Raji (cell line): ENCODE measurements around the gene CAPG.

Source experiments
- POLR2A ChIP-seq: IDR thresholded peaks from 2 replicates; pipeline ENCODE4 v1.6.1; 2011; ENCODE audit warnings: low read depth, low read length, control low read depth; ENCODE audit not compliant: insufficient read depth

CAPG gene, protein sequence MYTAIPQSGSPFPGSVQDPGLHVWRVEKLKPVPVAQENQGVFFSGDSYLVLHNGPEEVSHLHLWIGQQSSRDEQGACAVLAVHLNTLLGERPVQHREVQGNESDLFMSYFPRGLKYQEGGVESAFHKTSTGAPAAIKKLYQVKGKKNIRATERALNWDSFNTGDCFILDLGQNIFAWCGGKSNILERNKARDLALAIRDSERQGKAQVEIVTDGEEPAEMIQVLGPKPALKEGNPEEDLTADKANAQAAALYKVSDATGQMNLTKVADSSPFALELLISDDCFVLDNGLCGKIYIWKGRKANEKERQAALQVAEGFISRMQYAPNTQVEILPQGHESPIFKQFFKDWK

DNA sequence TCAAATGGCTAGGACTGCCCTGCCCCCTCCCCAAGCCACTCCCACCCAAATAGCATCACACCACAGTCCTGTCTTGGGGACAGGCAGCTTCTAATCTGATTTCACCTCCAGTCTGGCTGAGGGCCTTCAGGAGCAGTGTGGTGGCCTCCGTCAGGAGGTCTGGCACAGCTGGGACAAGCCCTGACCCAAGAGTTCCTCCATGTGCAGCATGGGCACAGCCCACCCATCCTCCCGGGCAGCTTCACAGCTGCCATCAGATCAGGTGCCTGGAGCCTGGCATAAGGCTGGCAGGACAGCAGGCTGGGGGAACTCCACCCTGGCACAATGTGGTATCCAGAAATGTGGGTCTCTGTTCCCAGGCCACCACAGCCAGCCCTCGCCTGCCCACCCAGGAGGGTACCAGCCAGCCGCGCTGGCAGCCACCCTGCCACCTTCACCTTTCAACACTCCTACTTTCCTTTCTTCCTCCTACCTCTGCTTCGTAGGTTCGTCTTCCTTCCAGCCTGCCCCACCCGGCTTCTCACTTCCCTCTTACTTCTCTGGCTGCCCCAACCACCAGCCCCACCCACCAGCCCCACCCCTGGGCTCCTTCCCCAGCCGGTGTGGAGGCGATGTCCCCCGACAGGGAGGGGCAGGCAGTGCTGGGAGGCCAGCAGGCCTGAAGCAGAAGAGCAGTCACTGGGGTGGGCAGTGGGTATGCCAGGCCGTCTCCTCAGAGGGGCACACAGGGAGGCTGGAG lies at the start of gene CAPG:
Gene CAPG, minus strand, starts transcription at position 522 of the 739 bp plus-strand sequence. CDS start 8,221 bp downstream, outside the sequence.
- peak; percentile 44; the same call in 1 of the 2 replicates for TF ChIP-seq POLR2A

DNA sequence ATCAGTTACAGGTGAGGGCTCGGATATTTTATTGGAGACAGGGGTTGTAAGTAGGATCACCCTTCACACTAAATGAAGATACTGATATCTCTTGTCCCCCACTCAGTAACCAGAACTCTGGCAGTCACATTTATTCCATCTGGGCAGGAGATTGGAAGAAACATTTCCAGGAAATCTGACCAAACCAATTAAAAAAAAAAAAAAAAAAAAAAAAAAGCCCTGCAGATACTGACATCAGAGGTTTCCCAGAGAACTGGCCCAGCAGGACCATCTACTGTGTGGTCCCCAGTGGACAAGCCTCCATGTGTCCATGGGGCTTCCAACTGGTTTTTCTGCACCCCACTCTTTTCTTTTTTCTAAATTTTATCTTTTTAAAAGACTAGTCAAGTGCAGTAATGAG lies 49.6 kb upstream of the CAPG start:
- TF ChIP-seq POLR2A = no peak

DNA sequence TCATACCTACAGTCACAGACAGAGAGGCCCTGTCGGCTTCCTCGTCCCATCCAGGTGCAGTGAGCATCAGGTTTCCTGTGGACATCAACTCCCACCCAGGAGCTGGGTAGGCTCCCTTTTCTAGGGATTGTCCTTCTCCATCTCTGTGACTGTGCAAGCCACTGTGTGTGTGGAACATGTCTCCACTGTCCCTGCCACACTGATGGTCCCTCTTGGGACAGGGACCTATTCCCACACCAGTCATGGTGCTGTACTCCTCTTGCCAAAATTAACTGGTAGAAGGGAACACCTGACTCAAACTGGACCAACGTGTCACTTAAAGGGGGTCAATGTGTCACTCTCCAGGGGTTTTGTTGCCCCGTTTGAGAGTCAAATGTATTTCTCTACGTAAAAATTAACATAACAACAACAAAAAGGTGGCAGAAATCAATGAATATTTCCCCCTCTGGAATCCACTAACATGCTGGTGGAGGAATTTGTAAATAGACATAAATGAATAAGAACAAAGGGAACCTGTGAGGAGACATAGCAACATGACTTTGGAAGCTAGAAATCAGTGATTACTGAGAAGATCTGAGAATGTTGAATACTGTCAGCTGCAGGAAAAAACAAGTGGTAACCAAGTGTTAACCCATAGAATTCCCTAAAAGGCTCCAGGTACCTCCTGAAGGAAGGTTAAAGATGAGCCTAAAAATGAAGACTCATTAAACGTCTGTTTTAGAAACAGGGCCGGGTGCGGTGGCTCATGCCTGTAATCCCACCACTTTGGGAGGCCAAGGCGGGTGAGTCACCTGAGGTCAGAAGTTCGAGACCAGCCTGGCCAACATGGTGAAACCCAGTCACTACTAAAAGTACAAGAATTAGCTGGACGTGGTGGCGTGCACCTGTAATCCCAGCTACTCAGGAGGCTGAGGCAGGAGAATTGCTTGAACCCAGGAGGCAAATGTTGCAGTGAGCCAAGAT lies 48.7 kb upstream of the CAPG start:
- TF ChIP-seq POLR2A = no peak

DNA sequence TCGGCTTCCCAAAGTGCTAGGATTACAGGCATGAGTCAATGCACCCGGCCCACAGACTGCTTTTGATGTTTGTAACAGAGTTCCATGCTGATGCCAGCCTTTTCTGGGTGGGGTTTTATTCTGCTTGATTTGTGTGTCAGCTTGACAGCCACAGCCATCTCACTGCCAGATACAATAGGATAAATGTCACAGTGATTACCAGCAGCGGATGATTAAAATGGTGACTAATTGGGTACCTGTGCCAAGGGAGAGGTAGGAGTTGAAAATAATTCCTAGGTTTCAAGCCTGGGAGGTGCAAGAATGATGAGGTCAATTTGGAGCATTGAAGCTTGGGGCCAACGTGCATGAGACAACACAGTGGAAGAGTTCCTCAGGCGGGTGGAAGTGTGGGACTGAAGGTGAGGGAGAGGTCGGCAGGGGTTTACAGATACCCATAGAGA lies 47.7 kb upstream of the CAPG start:
- TF ChIP-seq POLR2A = no peak

DNA sequence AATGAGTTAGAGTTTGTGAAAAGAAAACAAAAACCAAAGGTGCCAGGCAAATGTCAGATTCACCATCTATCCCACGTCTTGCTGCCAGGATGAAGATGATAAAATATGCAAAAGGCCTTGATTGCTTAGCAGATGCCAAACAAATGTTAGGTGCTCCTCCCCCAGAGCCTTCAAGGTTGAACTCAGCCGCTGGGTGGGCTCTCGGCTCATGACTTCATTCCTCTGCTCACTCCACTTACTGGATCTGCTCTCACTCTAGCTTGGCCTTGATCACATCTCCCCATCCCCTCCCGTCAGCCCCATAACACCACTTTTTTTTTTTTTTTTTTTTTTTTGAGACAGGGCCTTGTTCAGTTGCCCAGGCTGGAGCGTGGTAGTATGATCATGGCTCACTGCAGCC lies 46.9 kb upstream of the CAPG start:
- no peak for TF ChIP-seq POLR2A

DNA sequence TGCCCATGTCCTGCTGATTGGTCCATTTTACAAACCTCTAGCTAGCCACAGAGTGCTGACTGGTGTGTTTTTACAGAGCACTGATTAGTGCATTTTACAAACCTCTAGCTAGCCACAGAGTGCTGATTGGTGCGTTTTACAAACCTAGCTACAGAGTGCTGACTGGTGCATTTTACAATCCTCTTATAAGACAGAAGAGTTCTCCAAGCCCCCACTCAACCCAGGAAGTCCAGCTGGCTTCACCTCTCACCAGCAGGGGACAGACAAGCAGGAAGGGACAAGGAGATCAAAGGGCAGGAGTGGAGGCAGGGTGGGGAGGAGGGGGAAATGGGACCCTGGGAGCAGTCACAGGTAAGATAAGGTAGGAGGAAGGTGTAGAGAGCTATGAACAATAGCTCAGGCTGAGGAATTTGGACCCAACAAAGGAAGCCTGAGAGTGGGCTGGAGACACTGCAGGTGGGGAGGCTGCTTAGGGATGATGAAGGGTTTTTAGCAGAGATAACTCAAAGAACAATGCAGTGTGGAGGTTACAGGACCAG lies 45.5 kb upstream of the CAPG start:
- no peak for TF ChIP-seq POLR2A

DNA sequence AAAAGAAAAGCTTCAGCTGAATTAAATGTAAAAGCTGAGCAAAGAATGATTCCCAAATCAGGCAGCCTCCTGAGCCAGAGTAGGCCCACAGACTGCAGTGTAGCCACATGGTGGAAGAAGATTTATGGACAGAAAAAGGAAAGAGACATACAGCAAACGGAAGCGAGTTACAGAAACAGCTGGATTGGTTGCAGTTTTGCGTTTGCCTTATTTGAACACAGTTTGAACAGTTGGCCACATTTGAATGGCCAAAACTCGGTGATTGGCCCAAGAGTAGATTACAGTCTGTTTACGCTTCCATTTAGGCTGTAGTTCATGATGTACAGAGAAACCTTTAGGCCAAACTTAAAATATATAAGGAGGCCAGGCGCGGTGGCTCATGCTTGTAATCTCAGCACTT lies 43.4 kb upstream of the CAPG start:
- no peak for TF ChIP-seq POLR2A

DNA sequence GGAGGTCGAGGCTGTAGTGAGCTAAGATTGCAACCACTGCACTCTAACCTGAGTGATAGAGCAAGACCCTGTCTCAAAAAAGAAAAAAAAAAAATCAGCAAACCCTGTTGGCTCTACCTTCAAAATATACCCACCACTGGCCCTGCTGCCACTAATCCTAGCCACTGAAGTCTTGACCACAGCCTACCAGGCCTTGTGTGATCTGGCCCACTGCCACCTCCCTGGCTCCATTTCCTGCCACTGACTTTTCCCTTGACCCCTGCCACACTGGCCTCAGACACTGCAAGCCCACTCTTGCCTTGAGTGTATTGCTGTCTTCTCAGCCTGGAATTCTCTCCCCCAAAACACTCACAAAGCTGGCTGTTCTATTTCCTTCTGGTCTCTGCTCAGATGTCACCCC lies 42.1 kb upstream of the CAPG start:
- TF ChIP-seq POLR2A = no peak

DNA sequence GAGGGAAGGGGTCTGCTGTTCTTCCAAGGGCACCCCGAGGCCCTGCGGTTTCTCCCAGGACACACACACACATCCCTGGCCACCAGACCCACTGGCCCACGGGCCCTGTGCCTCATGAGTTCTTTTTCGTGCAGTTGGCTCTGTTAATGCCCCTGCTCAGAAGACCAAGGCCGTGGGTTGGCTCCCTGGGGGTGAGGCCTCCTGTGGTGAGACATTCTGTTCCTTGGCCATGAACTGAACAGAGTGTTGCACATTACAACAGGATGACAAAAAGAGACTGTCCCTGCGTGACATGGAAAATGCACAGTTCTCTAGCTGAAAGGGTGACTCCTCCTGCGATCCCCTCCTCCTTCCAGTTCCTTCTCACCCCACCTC lies 39.0 kb upstream of the CAPG start:
- no peak for TF ChIP-seq POLR2A

DNA sequence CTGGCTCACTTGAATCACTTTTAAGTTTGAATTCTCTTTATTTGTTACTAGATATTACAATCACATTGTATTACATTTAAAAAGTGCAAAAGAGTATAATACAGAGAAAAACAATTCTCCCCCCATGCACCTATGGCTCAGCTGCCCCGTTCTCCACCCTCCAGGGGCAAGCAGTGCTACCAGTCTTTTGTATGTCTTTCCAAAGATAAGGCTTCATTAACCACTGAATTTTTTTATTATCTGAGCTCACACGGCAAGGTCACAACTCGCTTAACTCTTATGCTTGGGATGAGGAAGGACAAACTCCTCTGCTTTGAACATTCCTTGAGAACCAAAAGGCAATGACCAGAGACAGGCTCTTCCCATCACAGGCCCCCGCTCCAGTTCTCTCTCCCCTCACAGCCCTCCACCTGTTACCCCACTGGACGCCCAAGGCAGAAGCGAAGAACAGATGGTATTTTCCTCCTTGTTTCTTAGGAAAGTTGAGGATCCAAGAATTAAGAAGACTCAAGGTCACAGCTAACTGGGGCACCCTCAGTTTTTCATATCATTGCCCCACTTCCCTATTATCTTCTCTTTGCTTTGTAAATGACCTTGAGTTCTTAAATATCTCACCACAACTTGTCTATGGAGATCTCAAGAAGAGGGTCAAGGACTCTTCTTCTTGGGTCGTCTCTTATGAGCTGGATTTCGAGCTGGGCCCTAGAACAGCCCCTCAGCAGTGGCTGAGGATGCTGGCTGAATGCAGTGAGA lies 38.5 kb upstream of the CAPG start:
- TF ChIP-seq POLR2A = no peak

DNA sequence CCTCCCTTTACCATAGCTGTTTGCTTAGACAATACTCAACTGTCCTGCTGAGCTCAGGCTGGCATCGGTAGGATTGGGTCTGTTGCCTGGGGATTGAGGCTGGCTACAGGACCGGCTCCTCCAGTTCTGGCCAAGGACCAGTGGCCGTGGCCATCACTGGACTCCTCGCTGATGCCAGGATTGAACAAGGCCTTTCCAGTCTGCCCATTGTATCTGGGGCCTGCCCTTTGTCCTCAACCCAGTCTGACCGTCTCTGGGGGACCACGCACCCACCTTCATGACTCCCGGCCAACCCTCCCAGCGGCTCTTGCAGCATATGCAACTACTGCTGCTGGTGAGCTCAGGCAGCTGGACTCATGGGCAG lies 37.0 kb upstream of the CAPG start:
- TF ChIP-seq POLR2A = no peak

DNA sequence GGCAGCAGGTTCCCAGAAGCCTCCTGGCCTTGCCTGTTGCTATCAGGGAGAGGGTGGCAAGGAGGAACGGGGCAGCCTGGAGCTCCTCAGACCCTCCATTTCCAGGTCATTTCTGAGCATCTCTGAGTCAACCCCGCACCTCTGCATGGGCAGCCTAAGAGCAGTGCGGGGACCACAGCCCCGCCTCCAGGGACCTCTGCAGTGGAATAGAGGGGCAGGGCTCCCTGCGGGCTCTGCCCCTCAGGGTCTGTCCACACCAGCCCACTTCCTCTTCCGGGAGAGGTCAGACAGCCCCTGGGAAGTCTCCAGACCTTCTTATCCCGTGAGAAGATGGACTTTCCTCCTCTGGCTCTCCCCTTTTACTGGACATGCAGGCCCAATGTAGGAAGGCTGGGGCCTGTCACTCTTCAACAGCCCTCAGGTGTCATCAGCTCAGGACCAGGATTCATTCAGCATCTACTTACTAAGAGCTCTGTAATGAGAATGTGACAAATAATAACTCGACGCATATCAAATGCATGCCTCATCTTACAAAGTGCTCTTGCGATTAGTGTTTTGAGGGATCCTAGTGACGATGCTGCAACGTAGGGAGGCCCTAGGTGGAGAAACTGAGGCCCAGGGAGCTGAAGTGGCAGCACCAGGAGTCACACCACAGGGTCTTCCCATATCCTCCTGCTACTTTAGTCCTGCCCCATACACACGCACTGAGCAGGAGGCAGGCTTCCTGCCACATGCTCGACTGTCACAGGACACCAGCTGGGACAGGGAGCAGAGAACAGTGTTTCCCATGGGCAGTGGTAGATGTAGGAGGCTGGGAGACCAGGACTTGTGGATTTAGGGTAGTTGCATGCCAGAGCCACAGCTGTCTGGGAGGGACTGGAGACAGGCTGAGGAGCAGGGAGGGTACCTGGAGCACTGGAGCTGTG lies 36.4 kb upstream of the CAPG start:
- no peak for TF ChIP-seq POLR2A

DNA sequence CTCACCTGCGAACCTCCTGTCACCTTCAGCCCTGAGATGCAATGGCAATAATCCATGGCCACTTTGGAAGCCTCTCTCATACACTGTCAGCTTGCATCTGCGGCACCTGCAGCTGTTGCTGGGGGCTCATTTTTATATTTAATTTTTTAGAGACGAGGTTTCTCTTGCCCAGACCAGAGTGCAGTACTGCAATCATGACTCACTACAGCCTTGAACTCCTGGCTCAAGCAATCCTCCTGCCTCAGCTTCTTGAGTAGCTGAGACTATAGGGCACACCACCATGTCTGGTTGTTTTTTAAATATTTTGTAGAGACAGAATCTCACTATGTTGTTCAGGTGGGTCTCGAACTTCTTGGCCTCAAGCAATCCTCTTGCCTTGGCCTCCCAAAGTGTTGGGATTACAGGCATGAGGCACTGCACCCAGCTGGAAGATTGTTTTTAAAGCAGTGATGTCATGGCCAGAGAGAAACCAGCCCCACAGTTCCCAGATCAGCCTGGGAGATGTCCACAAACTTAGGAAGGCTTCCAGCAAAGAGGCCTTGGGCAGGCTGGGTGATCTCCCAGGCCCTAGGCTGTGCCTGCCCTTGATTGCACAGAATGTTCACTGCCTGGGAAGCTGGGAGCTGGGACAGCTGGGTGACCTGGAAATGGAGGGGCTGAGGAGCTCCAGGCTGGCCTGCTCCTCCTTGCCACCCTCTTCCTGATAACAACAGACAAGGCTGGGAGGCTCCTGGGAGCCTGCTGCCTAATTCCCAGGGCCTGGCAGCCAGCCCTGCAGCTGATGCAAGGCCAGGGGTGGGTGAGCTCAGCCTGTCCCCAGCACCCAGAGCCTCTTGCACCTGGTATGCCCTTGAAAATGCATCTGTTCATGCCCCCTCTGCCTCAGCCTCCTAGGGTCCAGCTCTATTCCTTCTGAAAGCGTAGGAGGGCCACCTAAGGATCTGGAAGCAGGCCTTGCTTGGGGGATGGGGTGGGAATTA lies 35.4 kb upstream of the CAPG start:
- TF ChIP-seq POLR2A = no peak
